T follicular helper cell (primary cell): ENCODE data around the gene STOML2.

Source experiments
- DNase-seq: peaks from one replicate; pipeline ENCODE4 v3.0.0-alpha.2; 2020; ENCODE audit warnings: low read depth

STOML2 gene

GRCh38 chr9:35107297-35108290, 4.7 kb upstream of the STOML2 start:
- no peak for DNase-seq

- no peak for DNase-seq
These were observed 3.4 kb upstream of the STOML2 start for GRCh38 chr9:35106343-35106730.

GRCh38 chr9:35105571-35106342, 2.8 kb upstream of the STOML2 start:
- no peak for DNase-seq

DNA sequence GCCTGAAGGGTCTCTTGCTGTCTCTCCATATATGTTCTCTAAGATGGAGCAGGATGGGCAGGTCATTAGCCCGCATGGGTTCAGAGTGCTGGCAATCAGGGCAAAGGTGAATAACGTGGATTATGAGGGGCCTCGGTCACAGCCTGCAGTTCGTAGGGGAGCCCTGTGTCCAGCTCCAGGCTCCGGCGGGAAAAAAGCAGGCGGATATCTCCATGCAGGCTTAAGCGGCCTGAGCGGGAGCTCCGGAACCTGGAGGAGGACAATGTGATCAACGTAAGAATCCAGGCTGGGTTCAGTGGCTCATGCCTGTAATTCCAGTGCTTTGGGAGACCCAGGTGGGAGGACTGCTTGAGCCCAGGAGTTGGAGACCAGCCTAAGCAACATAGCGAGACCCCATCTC, 2.2 kb upstream of the STOML2 start:
- DNase-seq, result no peak

DNA sequence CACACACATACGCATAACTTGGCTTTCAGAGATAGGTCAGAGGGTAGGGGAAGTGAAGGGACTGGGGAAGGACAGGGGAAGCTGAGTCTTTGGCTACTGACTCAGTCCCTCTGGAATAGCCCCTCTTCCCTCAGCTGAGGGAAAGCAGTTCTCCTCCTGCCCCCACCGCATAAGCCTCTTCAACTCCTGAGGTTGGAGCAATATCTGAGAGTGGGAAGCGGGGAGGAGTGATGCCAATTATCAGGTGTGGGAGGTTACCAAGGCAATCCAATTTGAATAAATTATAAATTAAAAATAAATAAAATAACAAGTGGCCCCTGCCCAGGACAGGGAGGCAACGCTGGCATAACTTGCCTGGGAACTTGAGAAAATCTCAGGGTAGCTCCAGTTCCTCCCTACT, 1.7 kb upstream of the STOML2 start:
- DNase-seq, result no peak

- no peak for DNase-seq
These were observed 795 bp upstream of the STOML2 start for GRCh38 chr9:35103660-35104191.

DNA sequence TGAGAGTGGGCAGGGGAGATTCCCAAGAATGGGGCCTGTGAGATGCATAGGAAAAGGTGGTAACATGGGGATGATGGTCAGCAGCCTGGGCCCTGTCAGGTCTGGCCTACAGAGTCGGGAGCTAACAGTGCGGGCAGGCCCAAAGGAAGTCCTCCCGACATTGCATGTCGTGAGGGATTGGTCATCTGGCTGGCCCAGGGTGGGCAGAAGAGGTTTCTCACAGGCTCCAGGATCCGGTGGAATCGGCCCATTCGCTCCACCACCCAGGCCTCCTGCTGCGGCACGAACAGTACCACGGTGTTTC, 514 bp downstream of the STOML2 start:
- no peak for DNase-seq

GRCh38 chr9:35097573-35097972, 5.4 kb downstream of the STOML2 start:
- DNase-seq, result no peak

- peak; percentile 83 for DNase-seq
These were observed 6.7 kb downstream of the STOML2 start, which contains the start of gene PIGO for GRCh38 chr9:35096035-35096849. Gene PIGO, minus strand, starts transcription at chr9:35096591. Its CDS starts 1,026 bp downstream, at chr9:35095565.

GRCh38 chr9:35091536-35091935, 11.4 kb downstream of the STOML2 start:
- no peak for DNase-seq

GRCh38 chr9:35089434-35089833, 13.5 kb downstream of the STOML2 start:
- DNase-seq, result no peak

- DNase-seq, result no peak
These were observed 17.9 kb downstream of the STOML2 start for GRCh38 chr9:35085078-35085477.

GRCh38 chr9:35079426-35080341, 23.2 kb downstream of the STOML2 start, which contains the start of gene FANCG:
Gene FANCG, minus strand, starts transcription at chr9:35079942. Its CDS starts 418 bp downstream, at chr9:35079524.
- peak; percentile 65 for DNase-seq

- no peak for DNase-seq
These were observed 23.9 kb downstream of the STOML2 start for GRCh38 chr9:35079041-35079425.

DNA sequence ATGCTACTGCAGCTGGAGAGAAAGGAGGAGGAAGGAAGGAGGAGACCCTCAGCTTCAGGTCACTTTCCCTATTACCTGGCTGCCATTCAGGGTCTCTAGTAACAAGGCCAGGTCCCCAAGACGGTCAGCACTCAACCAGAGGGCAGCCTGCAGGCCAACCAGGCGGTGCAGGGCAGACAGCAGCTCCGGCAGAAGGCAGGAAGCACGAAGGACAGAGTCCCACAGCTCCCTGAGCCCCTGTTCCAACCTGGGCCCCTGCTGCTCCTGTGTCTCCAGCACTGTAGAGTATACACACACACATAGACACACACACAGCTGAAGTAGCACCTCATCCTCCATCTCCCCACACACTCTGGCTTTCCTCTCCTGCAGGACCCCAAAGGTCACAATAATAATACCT, 24.9 kb downstream of the STOML2 start:
- DNase-seq, result no peak

- no peak for DNase-seq
These were observed 26.1 kb downstream of the STOML2 start for GRCh38 chr9:35076848-35077247.

DNA sequence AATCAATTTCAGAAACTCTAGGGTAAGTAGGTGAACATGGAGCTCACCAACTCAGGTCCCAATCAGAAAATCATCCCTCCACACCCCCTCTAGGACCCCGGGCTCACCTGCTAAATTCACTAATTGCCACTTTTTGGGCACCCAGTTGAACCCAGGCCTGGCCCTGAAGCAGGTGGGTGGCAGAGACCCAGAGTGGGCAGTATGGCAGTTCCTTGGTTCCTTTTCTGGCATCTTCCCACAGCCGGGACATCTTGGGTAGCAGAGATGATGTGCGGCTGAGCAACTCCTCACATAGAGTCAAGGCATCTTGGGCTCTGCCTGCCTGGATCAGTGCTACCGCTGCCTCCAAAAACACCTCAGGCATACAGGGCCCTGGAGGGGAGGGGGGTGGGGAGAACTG, 27.6 kb downstream of the STOML2 start:
- no peak for DNase-seq

DNA sequence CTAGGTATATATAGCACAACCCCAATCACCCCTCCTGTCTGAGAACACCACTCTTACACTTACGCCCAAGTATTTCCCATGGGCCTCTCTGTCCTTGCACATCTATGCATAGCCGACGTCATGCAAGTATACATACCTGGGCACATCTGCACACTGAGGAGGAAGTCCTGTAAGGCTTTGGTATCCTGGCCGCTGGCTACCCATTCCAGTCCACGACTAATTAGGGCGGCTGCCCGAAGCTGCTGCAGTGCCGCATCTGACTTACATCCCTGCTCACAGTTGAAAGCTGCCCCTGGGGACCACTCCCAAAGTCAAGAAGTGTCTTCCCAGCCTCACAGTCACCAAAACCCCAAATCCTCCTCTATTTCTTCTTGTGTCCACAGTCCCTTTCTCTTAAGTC, 28.1 kb downstream of the STOML2 start:
- DNase-seq, result no peak

DNA sequence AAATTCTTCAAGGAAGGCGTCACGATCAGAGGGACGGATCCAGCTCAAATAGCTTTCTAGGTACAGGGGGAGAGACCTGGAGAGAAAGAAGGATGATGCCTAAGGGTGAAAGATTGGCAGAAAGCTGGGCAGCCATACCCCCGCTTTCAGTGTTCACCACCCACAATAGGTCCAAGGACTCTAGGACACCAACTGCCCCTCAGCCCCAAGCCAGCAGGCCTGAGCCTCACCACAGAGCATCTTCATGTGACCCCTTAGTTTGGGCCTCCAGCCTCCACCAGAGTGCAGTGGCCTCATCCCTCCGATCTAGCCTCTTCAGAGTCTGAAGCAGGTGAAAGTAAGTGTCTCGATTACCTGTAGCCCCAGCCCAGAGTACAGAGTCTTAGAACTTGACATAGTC, 28.8 kb downstream of the STOML2 start:
- no peak for DNase-seq

- DNase-seq, result no peak
These were observed 29.7 kb downstream of the STOML2 start for GRCh38 chr9:35073279-35073612.
